Dermis blood vessel endothelial cell (primary cell): Measurements from ENCODE around the gene PPP1R13B. TPM values are rescaled to one million over a fixed set of nuclear protein-coding genes. Genes with fewer than 3 reads are reported as not detected.
"Not testable (repeated sequence)": the region's sequence is repeated elsewhere in the genome, so short reads cannot be mapped to it uniquely, and the experiment has no call there.

Experiments
- DNase-seq: peaks from one replicate; pipeline ENCODE4 v3.0.0; 2010
- total RNA-seq: library from RNA; depleted of rRNA; stranded (reverse); fragments of >200 nt; gene quantifications from 2 replicates; pipeline ENCODE4 v1.2.3, GENCODE V29; 2014

The PPP1R13B gene
- total RNA-seq, 1 donor from 2014 or later = 20.9 TPM

- no peak for DNase-seq
Observed at GRCh38 chr14:103697603-103698379, 149.6 kb downstream of the PPP1R13B start.

- no peak for DNase-seq
Observed at GRCh38 chr14:103697206-103697602, 150.2 kb downstream of the PPP1R13B start.

- DNase-seq = peak; percentile 43
Observed at GRCh38 chr14:103696466-103697071, 150.8 kb downstream of the PPP1R13B start.

DNA sequence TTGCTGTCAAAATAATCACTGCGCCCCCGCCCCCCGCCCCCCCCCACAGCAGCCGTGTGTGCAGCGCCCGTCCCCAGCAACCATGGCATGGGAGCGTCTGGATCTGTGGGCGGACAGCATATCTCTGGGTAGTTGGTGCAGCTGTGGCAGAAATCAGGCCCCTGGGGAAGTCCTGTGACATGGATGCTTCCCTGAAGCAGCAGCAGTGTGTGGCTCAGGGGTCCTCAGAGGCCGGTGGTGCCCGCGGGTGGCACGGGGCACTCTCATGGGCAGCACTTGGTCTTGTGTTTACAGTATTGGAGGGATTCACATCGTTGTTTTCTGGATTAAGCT is 151.3 kb downstream of the PPP1R13B start:
- no peak for DNase-seq

- DNase-seq = no peak
Observed at GRCh38 chr14:103695296-103696069, 151.9 kb downstream of the PPP1R13B start.

GRCh38 chr14:103694572-103695026 is 152.8 kb downstream of the PPP1R13B start:
- DNase-seq = no peak

DNA sequence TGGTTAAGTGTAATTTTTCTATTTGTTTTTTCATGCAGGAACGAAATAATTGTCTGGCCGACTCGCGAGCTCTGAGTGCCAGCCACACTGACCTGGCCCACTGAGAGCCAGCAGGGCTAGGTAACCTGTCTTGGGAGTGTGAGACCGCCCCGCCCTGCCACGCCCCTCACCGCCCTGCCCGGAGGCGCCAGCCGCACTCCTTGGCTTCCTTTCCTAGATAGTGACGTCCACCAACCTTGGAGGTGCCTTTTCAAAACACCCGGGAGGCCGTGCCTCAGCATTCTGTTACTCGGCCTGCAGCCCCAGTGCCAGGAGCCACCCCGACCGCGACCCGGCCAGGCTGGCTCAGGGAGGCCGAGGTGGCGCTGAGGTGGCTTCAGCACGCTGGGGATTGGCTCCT is 153.9 kb downstream of the PPP1R13B start:
- DNase-seq = no peak

GRCh38 chr14:103692871-103693270 is 154.5 kb downstream of the PPP1R13B start:
- DNase-seq = no peak

- DNase-seq = no peak
Observed at GRCh38 chr14:103692159-103692558, 155.2 kb downstream of the PPP1R13B start.

GRCh38 chr14:103691655-103692054 is 155.7 kb downstream of the PPP1R13B start:
- not testable (repeated sequence) for DNase-seq

- DNase-seq = no peak
Observed at GRCh38 chr14:103690332-103690731, 157.0 kb downstream of the PPP1R13B start.

DNA sequence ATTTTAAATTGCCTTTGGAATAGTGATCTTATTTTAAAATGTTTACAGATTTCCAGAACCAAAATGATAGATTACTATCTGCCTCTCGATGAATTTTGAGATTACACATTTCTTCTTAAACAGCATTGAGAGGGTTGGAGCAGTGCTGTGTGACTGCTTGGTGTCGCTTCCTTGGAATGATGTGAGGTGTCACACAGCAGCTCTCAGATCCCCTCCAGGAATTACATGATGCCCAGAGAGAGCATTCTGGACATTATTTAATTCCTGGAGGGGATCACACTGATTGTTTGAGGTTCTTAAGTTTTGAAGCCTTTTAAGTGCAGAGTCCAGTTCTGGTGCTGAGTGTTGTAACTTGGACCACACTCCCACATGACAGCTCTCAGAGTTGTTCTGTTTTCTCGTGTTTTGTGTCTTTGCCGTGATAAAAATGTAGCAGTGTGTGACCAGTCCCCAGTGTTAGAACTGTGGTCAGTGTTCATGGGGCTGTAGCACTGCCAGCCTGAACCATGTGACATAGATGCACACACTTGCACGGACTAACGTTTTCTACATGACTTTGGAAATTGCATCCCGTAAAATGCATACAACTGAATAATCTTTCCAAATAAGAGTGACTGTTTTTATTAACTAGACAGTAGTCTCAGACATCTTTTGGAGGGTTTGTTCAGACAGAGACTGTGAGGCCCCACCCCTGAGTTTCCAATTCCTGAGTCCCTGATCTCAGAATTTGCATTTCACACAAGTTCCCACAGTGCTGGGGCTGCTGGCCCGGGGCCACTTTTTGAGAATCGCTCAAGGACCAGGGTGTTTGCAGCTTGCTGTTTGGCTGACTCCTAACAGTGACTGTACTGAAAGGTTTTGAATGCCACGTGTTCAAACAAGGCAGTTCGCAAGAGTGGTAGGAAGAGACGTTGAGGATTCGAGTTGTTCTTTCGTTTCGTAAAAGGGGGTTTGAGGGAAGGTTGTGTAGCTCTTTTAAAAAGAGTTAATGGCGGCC is 158.2 kb downstream of the PPP1R13B start:
- no peak for DNase-seq

- DNase-seq = no peak
Observed at GRCh38 chr14:103688441-103688840, 158.9 kb downstream of the PPP1R13B start.

DNA sequence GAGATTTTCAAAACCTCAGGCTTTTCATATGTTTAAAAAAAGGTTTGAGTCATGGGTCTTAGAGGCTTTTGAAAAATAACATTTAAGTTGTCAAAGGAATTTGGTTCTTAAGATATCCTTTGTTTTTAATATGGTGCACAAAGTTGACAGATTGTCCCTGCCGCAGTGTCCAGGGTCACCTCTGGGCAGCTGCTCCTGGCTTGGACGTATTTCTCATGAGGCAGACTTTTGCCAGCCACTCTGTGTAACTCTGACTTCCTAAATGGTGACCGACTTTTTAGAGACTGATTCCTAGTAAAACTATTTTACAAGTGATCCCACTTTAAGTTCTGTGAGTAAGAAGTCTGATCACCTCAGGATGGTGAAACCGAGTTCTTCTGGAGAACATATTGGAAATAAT is 159.7 kb downstream of the PPP1R13B start:
- no peak for DNase-seq

DNA sequence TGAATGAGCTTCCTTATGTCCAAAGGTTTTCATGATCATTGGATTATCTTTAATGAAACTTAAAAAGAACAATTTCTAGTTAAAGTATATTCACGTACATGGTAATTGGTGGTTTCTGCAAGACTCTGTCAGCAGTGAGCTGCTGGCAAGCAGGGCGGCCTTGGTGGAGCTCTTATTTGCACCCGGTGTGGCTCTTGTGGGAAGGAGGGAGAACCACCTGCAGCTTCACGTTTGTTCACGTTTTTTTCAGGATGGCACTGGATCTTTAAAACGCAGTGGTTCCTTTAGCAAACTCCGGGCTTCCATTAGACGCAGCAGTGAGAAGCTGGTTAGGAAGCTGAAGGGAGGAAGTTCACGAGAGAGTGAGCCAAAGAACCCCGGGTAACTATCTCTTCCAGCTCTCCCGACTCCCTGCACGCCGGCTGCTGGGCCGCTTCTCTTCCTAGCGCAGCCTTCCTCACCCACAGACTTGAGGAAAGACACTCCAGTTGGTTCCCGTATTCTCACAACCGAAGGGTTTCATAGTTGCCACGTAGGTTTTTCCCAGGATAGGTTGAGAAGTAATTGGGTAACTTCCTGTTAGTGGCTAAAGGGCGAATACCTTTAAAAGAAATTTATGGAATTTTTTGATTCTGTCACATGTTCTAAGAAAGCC is 160.4 kb downstream of the PPP1R13B start:
- DNase-seq = peak; percentile 50

- no peak for DNase-seq
Observed at GRCh38 chr14:103685276-103686211, 161.8 kb downstream of the PPP1R13B start.

GRCh38 chr14:103684871-103685270 is 162.5 kb downstream of the PPP1R13B start:
- no peak for DNase-seq

DNA sequence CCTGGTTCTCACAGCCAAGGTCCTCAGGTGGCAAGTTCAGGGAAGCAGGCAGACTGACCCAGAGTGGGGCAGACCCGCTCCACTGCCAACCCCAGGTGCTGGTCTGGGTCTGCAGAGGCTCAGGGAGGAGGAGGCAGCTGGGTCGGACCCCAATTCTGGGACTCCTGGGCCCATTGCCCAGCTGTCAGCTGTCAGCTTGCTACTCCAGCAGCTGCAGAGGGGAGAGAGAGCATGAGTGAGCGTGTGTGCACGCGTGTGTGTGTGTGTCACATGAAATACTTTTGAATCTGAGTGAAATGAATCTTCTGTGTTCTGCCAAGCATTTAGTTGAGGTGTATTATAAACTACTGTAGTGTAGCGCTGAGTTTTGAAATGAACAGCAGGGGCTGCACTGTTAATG is 162.9 kb downstream of the PPP1R13B start:
- no peak for DNase-seq
